OCI-LY1 (cell line): Measurements from ENCODE around the gene RTL10.

Experiments
- H2AFZ ChIP-seq: fragments of 200-600 bp; sonication (generic), shearing (Covaris generic); 2 replicates; pipeline ENCODE4 v1.6.0; 2014; ENCODE audit warnings: antibody characterized with exemption, mild to moderate bottlenecking, low read length
- H3F3A ChIP-seq: fragments of 200-600 bp; sonication (generic), shearing (Covaris generic); 2 replicates; pipeline ENCODE4 v1.6.0; 2014; ENCODE audit warnings: mild to moderate bottlenecking, antibody characterized with exemption, low read length, moderate library complexity; ENCODE audit not compliant: insufficient read depth
- H3K27ac ChIP-seq: fragments of 200-600 bp; sonication (generic); 2 replicates; pipeline ENCODE4 v1.5.1; 2014; ENCODE audit warnings: low read length, mixed run types, mild to moderate bottlenecking, low read depth; ENCODE audit not compliant: poor library complexity, severe bottlenecking
- H3K27me3 ChIP-seq: fragments of 200-600 bp; sonication (generic); 2 replicates; pipeline ENCODE4 v1.6.0; 2014; ENCODE audit warnings: antibody characterized with exemption, mild to moderate bottlenecking, low read length, moderate library complexity; ENCODE audit not compliant: insufficient read depth
- H3K36me3 ChIP-seq: fragments of 200-600 bp; sonication (generic); 2 replicates; pipeline ENCODE4 v1.6.1; 2014; ENCODE audit warnings: mild to moderate bottlenecking, antibody characterized with exemption, low read length, moderate library complexity, mixed read lengths; ENCODE audit not compliant: insufficient read depth
- H3K4me1 ChIP-seq: fragments of 200-600 bp; sonication (generic); 2 replicates; pipeline ENCODE4 v1.5.1; 2014; ENCODE audit warnings: mild to moderate bottlenecking, low read length, moderate library complexity; ENCODE audit not compliant: insufficient read depth, severe bottlenecking
- H3K4me2 ChIP-seq: fragments of 200-600 bp; sonication (generic), shearing (Covaris generic); 2 replicates; pipeline ENCODE4 v1.6.1; 2014; ENCODE audit warnings: low read length
- H3K4me3 ChIP-seq: fragments of 200-600 bp; sonication (generic); 2 replicates; pipeline ENCODE4 v1.5.1; 2014; ENCODE audit warnings: low read length, low read depth, mild to moderate bottlenecking, mixed read lengths; ENCODE audit not compliant: poor library complexity, severe bottlenecking
- H3K79me2 ChIP-seq: fragments of 200-600 bp; shearing (Covaris generic); 2 replicates; pipeline ENCODE4 v1.6.1; 2016; ENCODE audit warnings: mixed run types, low read length, mixed read lengths; ENCODE audit not compliant: insufficient read depth
- H3K9ac ChIP-seq: fragments of 200-600 bp; sonication (generic), shearing (Covaris generic); 2 replicates; pipeline ENCODE4 v1.6.1; 2014; ENCODE audit warnings: mild to moderate bottlenecking, low read length, mixed read lengths
- H3K9me2 ChIP-seq: fragments of 200-600 bp; sonication (generic), shearing (Covaris generic); 2 replicates; pipeline ENCODE4 v1.6.1; 2014; ENCODE audit warnings: low read depth, mild to moderate bottlenecking, low read length, mixed read lengths
- H3K9me3 ChIP-seq: fragments of 200-600 bp; shearing (Covaris generic); 2 replicates; pipeline ENCODE4 v1.6.1; 2014; ENCODE audit warnings: low read length, mixed read lengths
- H4K20me1 ChIP-seq: fragments of 200-600 bp; sonication (generic), shearing (Covaris generic); 2 replicates; pipeline ENCODE4 v1.6.0; 2016; ENCODE audit warnings: mild to moderate bottlenecking, low read length; ENCODE audit not compliant: insufficient read depth
- EZH2 ChIP-seq: fragments of 200-600 bp; sonication (generic), shearing (Covaris generic); IDR thresholded peaks from 2 replicates; pipeline ENCODE4 v1.8.0; 2017; ENCODE audit warnings: borderline replicate concordance, mixed run types, mild to moderate bottlenecking, antibody characterized with exemption, low read length, moderate library complexity, mixed read lengths
- TF ChIP-seq, protein P1 (sequence below): fragments of 200-600 bp; sonication (generic), shearing (Covaris generic); IDR thresholded peaks from 2 replicates; pipeline ENCODE4 v1.5.1; 2017; ENCODE audit warnings: mild to moderate bottlenecking, antibody characterized with exemption, low read length, moderate library complexity, mixed read lengths

The RTL10 gene

DNA sequence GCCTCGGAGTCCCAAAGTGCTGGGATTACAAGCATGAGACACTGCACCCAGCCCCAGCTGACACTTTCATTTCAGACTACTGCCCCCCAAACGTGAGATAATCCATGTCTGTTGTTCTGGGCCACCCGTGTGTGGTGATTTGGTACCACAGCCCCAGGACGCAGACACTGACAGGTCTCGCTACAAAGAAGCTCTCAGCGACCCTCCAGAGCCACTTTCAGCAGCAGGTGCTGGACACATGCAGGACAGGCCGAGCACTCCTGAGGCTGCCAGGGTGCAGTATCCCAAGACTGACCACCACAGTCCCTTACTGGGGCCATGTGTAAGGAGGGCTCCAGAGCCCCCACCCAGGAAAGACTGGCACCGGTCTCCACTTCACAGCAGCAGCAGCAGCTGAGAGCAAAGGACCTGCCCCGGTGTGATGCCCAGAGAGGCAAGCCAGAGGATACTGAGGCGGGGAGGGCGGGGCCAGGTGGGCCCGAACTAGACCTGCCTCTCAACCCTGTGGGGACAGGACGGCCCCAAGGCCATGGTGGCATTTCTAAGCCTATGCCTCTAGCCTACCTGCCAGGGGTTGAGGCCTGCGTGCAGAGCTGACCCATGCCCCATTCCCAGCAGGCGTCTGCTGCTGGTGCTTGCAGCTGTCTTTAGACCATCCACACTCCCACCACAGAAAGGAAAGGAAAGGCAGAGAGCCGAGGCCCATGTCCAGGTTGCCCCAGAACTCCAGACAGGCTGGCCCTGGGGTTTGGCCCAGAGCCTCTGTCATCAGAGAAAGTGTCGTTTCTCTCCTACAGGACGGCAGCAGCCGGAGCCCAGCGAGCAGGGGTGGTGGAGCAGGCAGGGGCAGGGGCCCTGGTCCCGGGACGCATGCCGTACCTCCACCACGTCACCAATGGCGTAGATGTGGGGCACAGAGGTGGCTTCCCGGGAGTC, 28.0 kb upstream of the RTL10 start:
- Histone ChIP-seq H3K36me3 (no peaks in the 10 kb centered on the region), H2AFZ (no peak overlapping the region), H3K4me1 (peaks cover 20% of the 10 kb centered on the region), H3K27ac (no peak overlapping the region), H3K79me2 (no peaks in the 10 kb centered on the region), H3K4me3 (no peak overlapping the region), H3K9ac (no peak overlapping the region), H3K27me3 (no peaks in the 10 kb centered on the region), H3K9me3 (no peaks in the 10 kb centered on the region), H4K20me1 (no peaks in the 10 kb centered on the region), H3F3A (no peaks in the 10 kb centered on the region), H3K9me2 (no peaks in the 10 kb centered on the region), H3K4me2 (no peak overlapping the region)
- TF ChIP-seq EZH2, result no peak

DNA sequence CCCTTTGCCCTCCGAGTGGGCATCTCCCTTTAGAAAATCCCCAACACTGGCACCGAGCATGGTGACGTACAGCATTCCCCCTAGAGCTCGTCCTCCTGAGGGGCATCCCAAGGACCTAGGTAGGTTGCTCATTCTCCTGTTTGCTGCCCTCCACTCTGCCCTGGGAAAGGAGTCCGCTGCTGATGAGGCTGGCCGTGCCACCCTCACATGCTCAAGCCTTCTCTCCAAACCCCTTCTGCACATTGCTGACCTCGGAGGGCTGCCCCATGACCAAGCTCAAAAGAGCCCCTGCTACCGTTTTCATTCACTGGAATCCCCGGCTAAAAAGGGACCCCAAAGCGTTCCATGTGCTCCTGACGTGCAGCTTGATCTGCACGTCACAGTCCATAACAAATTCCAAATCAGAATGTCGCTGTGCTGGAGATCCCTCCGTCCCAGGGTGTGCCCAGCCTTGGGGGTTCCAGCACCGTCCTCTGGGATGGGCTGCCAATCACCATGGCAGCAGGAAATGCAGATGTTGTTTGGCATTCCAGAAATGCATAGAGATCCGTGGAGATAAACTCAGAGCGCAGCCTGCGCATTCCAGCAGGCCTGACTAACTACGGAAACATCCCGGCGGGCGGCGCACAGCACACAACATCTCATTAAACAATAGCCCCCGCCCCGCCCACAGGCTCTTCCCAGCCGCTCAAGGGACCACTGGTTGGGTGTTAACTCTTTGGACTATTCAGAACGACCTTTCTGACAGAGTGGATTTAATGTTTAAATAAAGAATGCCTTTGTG, 26.3 kb upstream of the RTL10 start:
- Histone ChIP-seq H3F3A (no peaks in the 10 kb centered on the region), H3K4me3 (no peak overlapping the region), H3K4me1 (peaks cover 3% of the 10 kb centered on the region), H3K9me3 (no peaks in the 10 kb centered on the region), H3K4me2 (no peak overlapping the region), H3K79me2 (no peaks in the 10 kb centered on the region), H4K20me1 (no peaks in the 10 kb centered on the region), H3K27ac (no peak overlapping the region), H3K27me3 (no peaks in the 10 kb centered on the region), H2AFZ (no peak overlapping the region), H3K36me3 (no peaks in the 10 kb centered on the region), H3K9ac (no peak overlapping the region), H3K9me2 (no peaks in the 10 kb centered on the region)
- TF ChIP-seq, protein P1, sequence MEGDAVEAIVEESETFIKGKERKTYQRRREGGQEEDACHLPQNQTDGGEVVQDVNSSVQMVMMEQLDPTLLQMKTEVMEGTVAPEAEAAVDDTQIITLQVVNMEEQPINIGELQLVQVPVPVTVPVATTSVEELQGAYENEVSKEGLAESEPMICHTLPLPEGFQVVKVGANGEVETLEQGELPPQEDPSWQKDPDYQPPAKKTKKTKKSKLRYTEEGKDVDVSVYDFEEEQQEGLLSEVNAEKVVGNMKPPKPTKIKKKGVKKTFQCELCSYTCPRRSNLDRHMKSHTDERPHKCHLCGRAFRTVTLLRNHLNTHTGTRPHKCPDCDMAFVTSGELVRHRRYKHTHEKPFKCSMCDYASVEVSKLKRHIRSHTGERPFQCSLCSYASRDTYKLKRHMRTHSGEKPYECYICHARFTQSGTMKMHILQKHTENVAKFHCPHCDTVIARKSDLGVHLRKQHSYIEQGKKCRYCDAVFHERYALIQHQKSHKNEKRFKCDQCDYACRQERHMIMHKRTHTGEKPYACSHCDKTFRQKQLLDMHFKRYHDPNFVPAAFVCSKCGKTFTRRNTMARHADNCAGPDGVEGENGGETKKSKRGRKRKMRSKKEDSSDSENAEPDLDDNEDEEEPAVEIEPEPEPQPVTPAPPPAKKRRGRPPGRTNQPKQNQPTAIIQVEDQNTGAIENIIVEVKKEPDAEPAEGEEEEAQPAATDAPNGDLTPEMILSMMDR, result no peak

DNA sequence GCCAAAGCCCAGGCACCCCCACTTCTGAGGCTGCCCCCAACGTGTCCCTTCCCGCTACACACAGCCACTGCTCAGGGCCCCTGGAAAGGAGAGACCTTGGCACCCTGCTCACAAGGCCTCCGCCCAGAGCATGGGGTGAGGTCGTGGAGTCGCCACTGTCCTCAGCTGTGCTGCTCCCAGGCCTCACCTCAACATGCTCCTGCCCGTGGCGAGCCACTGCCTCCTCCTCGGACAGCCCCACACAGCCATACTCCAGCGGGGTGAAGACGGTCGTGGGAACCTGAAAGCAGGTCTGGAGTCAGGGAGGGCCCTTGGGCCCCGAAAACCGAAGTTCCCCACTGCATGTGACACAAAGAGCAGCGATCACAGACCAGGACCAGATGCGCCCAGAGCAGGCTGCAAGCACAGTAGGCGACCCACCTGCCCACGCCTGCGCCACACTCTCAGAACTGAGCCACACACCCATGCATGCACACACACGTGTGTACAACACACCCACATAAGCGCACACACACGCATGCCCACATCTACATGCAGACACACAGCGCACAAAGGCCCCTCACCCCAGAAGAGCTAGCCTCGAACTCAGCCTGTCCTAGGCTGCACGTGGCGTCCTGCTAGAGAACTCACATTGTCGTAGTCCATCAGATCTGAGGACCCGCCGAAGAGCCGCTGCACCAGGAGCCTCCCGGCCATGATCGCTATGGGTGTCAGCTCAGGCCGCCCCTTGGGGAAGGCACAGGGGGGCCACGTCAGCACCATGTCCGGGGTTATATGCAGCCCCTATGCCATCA, 25.5 kb upstream of the RTL10 start:
- H3K4me2 ChIP-seq, result no peak overlapping the region
- H4K20me1 ChIP-seq, result no peaks in the 10 kb centered on the region
- no peaks in the 10 kb centered on the region for H3F3A ChIP-seq
- H3K9ac ChIP-seq, result no peak overlapping the region
- H3K9me3 ChIP-seq, result no peaks in the 10 kb centered on the region
- H3K27ac ChIP-seq, result no peak overlapping the region
- H3K4me3 ChIP-seq, result no peak overlapping the region
- H3K36me3 ChIP-seq, result no peaks in the 10 kb centered on the region
- H3K79me2 ChIP-seq, result no peaks in the 10 kb centered on the region
- no peak overlapping the region for H2AFZ ChIP-seq
- peaks cover 2% of the 10 kb centered on the region for H3K4me1 ChIP-seq
- H3K27me3 ChIP-seq, result no peaks in the 10 kb centered on the region
- H3K9me2 ChIP-seq, result no peaks in the 10 kb centered on the region
- TF ChIP-seq, protein P1, result no peak
- no peak for TF ChIP-seq EZH2
